ENCODE measurements around the gene CNTNAP2.

Gene CNTNAP2

DNA sequence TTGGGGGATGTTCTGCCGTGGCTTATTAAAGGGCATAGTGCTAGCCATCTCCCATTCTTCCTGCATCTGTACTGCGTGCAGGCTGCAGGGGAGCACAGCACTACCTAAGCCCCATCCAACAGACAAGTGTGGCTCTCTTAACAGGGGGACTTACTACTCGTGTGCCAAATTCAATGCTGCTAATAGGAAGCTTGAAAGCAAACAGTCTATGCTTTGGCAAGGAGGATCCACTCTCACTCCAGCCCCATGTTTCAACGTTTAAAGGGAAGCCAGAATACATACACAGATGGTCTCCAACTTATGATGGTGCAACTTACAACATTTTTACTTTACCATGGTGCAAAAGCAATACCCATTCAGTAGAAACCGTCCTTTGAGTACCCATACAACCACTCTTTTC, 2245.9 kb downstream of the CNTNAP2 start:
- no peak for DNase-seq (ENCODE audit: low read depth)

DNA sequence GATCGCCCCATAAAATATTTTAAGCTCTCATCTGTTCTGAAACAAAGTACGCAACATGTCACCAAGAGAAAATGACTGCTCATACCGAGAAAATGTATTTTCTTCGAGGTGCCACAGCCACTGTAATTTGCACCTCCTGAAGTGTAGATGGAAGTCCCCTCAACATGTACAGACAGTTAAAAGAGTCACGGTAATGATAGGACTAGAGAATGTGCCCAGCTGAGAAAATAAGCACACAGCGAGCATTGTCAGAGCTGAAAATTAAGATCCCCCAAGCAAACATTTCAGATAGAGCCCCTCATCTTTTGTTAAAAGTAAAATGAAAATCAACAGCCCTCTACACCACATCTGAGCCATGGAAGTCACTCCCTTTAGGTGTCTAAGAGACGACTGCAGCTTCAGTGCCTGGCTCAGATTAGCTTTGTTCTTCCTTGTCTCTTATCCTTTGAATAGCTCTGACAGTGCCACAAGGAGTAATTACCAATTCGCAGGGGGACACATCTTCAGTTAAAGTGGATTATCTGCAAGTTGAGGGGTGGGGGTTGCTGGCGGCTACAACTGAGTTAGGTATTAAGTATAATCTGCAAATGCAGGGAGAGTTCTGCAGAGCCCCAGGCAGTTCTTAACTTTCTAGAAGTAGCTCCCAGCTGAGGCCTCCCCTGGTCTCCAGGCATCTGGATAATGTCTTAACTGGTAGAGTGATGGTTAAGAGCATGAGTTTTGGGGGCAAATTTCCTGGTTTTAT, 2251.3 kb downstream of the CNTNAP2 start:
- no peak for DNase-seq (ENCODE audit: low read depth)

DNA sequence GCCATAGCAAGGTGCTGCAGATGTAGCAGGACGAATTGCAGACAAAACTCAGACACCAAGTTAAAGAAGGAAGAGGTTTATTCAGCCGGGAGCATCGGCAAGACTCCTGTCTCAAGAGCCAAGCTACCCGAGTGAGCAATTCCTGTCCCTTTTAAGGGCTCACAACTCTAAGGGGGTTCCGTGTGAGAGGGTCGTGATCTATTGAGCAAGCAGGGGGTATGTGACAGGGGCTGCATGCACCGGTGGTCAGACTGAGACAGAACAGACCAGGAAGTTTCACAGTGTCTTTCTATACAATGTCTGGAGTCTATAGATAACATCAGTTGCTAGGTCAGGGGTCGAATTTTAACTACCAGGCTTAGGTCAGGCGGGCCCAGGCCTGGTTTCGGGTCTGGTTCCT, 2252.0 kb downstream of the CNTNAP2 start:
- DNase-seq (ENCODE audit: low read depth) = no peak

- no peak for DNase-seq (ENCODE audit: low read depth)
These were observed 2254.8 kb downstream of the CNTNAP2 start for GRCh38 chr7:148371280-148371937.

- no peak for DNase-seq (ENCODE audit: low read depth)
These were observed 2258.0 kb downstream of the CNTNAP2 start for GRCh38 chr7:148374396-148375259.

GRCh38 chr7:148379677-148380076, 2263.1 kb downstream of the CNTNAP2 start:
- DNase-seq (ENCODE audit: low read depth) = no peak

DNA sequence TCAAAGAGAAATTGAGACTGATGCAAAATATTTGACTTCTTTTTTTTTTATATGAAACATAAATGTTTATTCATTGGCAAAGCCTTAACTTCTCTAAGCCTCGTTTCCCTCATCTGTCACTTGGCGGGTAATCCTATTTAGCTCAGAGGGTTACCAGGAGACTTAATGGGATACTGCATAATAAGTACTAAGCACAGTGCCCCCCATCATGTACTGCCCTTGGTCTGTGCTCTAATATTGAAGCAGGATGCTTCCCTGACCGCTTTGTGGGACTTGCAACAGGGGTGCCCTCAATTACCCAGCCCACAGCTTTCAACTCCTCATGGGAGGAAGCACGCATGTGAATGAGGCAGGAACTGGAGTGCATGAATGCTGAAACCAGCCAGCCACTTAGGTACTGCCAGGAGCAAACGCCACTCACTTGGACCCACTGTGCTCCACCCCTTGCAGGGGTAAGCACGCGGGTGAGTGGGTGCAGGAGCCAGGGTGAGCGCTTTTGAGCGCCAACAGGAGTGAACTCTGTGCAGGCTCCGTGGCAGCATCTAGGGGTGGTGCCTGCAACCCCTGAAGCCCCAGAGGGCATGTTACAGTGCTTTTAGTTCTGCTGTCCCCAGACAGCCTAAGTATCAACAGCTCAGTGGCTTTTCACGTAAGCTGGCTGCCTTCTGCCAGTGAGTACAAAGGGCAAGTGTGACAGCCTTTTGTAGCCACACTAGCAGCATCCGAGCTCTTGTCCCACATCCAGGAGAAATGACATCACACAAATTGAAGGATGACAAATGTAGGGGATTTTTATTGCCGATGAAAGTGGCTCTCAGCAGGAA, 2264.2 kb downstream of the CNTNAP2 start:
- DNase-seq (ENCODE audit: low read depth) = no peak

- DNase-seq (ENCODE audit: low read depth) = no peak
These were observed 2266.0 kb downstream of the CNTNAP2 start for GRCh38 chr7:148382596-148382995.

GRCh38 chr7:148383651-148384050, 2267.1 kb downstream of the CNTNAP2 start:
- DNase-seq (ENCODE audit: low read depth) = no peak

DNA sequence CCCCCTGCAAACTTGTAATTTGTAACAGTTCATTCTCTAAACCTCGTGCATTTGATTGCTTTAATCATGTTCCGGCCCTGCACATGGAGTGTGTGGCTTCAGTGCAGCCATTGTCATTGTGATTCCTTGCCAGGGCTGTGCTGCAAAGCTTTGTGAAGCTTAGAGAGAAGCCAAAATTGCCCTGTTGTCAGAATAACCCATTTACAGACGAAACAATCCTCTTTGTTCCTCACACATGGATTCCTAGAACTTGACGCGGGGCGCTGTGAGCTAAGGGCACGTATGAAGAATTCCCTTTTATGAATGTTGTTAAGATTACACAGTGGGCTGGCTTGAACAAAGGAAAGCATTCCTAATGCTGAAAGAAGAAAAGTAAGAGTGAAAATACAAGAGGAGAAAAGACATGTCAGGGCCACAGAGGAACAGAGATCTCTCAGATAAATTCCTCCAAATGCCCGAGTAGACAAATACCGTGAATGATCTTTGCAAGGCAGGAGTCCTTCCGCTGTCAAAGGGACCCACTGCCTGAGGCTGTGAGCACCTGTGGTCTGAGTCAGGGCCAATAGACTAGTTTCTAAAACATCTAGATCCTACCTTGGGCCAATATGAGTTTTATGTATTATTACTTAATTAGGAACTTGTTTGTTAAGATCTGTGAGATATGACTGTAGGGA, 2268.5 kb downstream of the CNTNAP2 start:
- no peak for DNase-seq (ENCODE audit: low read depth)

DNA sequence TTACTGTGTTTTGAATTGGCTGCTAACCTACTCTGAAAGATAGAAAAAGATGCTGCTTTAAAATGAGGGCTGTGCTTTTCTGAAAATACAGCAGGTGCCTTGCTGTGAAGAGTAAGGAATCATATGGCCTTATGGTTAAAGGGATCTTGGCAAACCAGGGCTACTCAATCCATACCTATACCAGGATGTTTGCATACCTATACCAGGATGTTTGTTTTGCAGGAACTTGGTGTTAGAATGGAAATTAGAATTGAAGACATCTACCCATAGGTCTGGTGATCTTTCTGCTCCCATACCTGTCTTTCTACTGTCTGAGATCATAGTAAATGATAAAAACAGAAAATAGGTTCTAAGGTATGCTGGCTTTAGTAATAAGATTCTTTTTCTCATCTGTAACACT, 2273.8 kb downstream of the CNTNAP2 start:
- DNase-seq (ENCODE audit: low read depth) = no peak

GRCh38 chr7:148391591-148391990, 2275.0 kb downstream of the CNTNAP2 start:
- no peak for DNase-seq (ENCODE audit: low read depth)

DNA sequence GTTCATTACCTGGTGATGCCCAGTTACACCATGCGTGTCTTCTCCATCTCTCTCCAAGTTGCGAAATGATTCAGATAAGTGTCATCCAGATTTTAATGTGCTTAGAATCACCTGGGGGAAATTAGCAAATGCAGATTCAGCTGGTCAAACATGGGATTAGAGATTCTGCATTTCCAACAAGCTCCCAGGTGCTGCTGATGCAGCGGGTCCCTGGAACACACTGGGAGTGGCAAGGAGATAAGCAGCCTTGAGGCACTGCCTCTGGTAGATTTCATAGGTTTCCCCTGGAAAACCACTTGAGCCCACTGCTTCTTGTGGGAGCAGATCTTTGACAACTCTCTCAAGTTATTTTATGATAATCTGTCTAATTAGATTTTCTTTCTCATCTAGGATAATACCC, 2278.0 kb downstream of the CNTNAP2 start:
- no peak for DNase-seq (ENCODE audit: low read depth)

DNA sequence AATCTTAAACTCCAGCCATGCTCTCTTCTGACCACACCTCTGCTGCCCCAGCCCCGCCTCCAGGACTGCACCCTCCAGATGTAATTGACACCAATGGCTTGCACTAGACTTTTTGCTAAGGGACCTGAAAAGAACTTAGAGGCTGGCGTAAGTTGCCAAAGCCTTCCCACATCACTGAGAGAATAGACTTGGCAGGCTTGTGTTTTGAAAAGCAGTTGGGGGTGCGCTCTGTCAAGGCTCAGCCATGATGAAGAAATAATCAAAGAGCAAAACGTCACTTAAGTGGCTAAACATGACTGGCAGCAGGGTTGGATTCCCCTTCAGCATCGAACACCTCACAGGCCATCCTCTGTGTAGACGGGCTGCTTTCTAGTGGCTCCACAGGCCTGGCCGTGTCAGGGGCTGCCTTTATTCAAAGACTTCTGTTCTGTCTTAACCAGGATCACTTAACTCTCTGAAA, 2278.8 kb downstream of the CNTNAP2 start:
- no peak for DNase-seq (ENCODE audit: low read depth)

GRCh38 chr7:148395990-148396716, 2279.6 kb downstream of the CNTNAP2 start:
- no peak for DNase-seq (ENCODE audit: low read depth)

DNA sequence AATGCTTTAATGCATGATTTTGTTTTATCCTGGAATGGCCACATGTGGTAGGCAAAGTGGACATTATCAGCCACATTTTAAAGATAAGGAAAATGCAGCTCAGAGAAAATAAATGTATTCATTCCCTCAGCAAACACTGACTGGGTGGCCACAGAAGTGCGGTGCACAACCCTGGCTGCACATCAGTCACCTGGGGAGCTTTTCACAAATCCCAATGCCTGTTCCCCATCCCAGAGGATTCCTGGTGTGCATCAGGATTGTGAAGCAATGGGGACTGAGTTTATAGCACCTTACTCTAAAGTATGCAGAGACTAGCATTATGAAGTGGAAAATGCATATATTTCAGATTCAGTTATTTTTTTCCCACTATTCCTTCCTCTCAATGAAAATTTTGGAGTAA, 2280.5 kb downstream of the CNTNAP2 start:
- DNase-seq (ENCODE audit: low read depth) = no peak

DNA sequence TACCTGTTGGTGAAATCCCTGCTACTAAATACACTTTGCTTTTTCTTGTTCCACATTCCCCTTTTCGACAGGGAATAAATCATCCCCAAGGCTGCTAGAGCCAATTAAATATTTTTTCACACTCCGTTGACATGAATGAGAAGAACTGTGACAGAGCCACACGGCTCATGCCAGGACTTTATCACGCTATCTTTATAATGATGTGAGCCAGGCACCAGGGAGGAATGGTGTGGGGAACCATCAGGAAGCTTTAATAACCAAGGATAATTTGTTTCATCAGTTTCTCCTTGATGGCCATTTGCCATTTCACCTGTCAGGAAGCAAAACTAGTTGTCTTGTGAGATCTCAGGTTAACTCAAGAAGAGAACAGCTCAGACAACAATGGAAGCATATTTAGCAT, 2280.9 kb downstream of the CNTNAP2 start:
- DNase-seq (ENCODE audit: low read depth) = no peak

DNA sequence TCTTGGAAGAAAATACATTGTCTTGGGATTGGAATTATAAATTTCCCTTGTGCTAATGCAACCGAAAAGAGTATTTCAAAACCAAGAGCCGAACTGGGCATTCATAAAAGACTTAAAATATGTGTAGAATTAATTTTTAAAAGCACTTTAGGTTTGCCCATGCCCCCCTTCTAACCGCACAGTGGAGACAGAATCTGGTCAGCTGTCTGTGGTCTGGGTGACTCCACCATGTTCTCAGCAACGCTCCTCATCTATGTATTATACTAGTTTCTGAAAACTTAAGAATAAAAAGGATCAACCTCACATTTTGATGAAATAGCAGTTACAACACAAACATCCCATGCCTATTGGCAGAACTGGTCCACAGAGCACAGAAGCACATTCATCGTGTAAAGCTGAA, 2281.4 kb downstream of the CNTNAP2 start:
- no peak for DNase-seq (ENCODE audit: low read depth)

DNA sequence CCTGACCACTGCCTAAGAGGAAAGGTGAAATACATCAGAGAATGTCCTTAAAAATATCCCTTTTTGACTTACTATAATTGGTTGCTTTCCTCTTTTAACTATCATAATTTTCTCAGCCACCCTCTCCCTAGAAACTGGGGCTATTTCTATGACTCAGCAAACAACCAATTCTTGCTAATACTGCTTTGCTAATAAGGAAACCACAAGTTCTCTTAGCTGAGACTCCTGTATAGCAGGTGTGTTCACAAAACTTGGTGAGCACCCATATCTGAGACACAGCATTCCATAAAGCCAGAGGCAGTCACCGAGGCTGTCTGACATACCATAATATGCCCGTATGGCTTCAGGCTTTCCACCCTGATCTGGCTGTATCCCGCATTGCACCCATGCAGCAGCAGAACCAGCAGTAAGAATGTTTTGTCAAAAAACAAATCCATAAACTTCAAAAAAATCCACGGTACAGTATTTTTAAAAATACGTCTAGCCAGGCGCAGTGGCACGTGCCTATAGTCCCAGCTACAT, 2282.3 kb downstream of the CNTNAP2 start:
- no peak for DNase-seq (ENCODE audit: low read depth)

GRCh38 chr7:148400101-148400500, 2283.5 kb downstream of the CNTNAP2 start:
- no peak for DNase-seq (ENCODE audit: low read depth)
